GM19468 (cell line): ENCODE results near the gene ARFRP1.

Source experiments
- ATAC-seq: cut with Tn5 transposase; IDR thresholded peaks from one replicate; pipeline ENCODE4 v1.9.1; 2021; ENCODE audit warnings: mild to moderate bottlenecking, moderate library complexity, moderate number of reproducible peaks; ENCODE audit not compliant: unreplicated experiment; ENCODE audit errors: extremely low read depth

The ARFRP1 gene

GRCh38 chr20:63707558-63708300, at the start of gene ARFRP1, which contains the start of gene ZGPAT:
Gene ARFRP1, minus strand, starts transcription at chr20:63707976. Its CDS starts 885 bp downstream, at chr20:63707091.
Gene ZGPAT, plus strand, starts transcription at chr20:63708039. Its CDS starts 542 bp downstream, at chr20:63708581.
- peak; percentile 51 for ATAC-seq

GRCh38 chr20:63756648-63756991, 48.8 kb upstream of the ARFRP1 start:
- no peak for ATAC-seq

GRCh38 chr20:63755933-63756647, 48.3 kb upstream of the ARFRP1 start:
- no peak for ATAC-seq

- ATAC-seq, result no peak
Measured at GRCh38 chr20:63754008-63754407, 46.2 kb upstream of the ARFRP1 start.

- no peak for ATAC-seq
Measured at GRCh38 chr20:63753381-63753780, 45.6 kb upstream of the ARFRP1 start.

GRCh38 chr20:63752411-63753101, 44.8 kb upstream of the ARFRP1 start:
- no peak for ATAC-seq

GRCh38 chr20:63751471-63752271, 43.9 kb upstream of the ARFRP1 start:
- no peak for ATAC-seq

- no peak for ATAC-seq
Measured at GRCh38 chr20:63750807-63751470, 43.2 kb upstream of the ARFRP1 start.

GRCh38 chr20:63749597-63750508, 42.1 kb upstream of the ARFRP1 start:
- ATAC-seq, result no peak

GRCh38 chr20:63748934-63749270, 41.1 kb upstream of the ARFRP1 start:
- no peak for ATAC-seq

GRCh38 chr20:63748070-63748933, 40.5 kb upstream of the ARFRP1 start:
- ATAC-seq, result no peak

- ATAC-seq, result no peak
Measured at GRCh38 chr20:63747622-63748069, 39.9 kb upstream of the ARFRP1 start.

GRCh38 chr20:63746751-63747315, 39.1 kb upstream of the ARFRP1 start:
- ATAC-seq, result no peak

- ATAC-seq, result no peak
Measured at GRCh38 chr20:63745961-63746731, 38.4 kb upstream of the ARFRP1 start.

- ATAC-seq, result no peak
Measured at GRCh38 chr20:63745424-63745805, 37.6 kb upstream of the ARFRP1 start.

GRCh38 chr20:63744574-63745423, 37.0 kb upstream of the ARFRP1 start:
- ATAC-seq, result no peak
